K562 (cell line): Measurements from ENCODE around the gene NUP107. TPM values are rescaled to one million over a fixed set of nuclear protein-coding genes. Genes with fewer than 3 reads are reported as not detected.

ENCODE experiments used
- ATAC-seq: fragments of 200-7000 bp; cut with Tn5 transposase; 3 replicates; pipeline ENCODE4 v1.9.1; 2020; ENCODE audit warnings: moderate library complexity
- BruUV-seq: library from RNA; stranded (reverse); fragments of 400-500 nt; replicated peaks from 2 replicates; lab custom pipeline; 2021; lab: Mats Ljungman, UMichigan
- CTCF ChIA-PET: fragments of 300-600 bp; formaldehyde crosslinking; extraction: SDS; loops from one replicate; lab custom pipeline; 2021; ENCODE audit warnings: low intra/inter-chr PET ratio; lab: Yijun Ruan, JAX
- POLR2A ChIA-PET: fragments of 300-600, 350-650 bp; sonication (Branson Sonifier 250); formaldehyde crosslinking; extraction: SDS; loops from one replicate; lab custom pipeline; 2021; ENCODE audit warnings: antibody characterized with exemption, inconsistent platforms; lab: Yijun Ruan, JAX
- DNase-seq, 4 experiments: peaks; one replicate each; pipeline versions ENCODE4 v3.0.0 to v3.0.0-alpha.2; 2011 to 2018; ENCODE audit warnings: low spot score in 3 of 4, mixed read lengths in 3 of 4; ENCODE audit errors: extremely low read depth in 1 of 4
- FAIRE-seq: peaks from 2 replicates; lab custom pipeline; 2011; peaks lifted over from hg19 to GRCh38; lab: Jason Lieb, UNC
- H2AFZ ChIP-seq: 2 replicates; pipeline ENCODE4 v1.6.0; 2011; ENCODE audit warnings: low read depth, low read length, control low read depth, inconsistent platforms
- H3K27ac ChIP-seq: fragments of 200-600 bp; 3 replicates; pipeline ENCODE4 v1.8.0; 2011; ENCODE audit warnings: low read depth, mild to moderate bottlenecking, control low read depth, inconsistent platforms, low read length, moderate library complexity, mixed read lengths; ENCODE audit errors: extremely low read depth
- H3K27me3 ChIP-seq, 2 experiments: fragments of 300-600 bp in 1 of 2; 2 replicates in 1 of 2; 3 replicates in 1 of 2; pipeline versions ENCODE4 v1.6.0 to v1.8.0; 2011; ENCODE audit warnings: inconsistent platforms in 2 of 2, low read length in 2 of 2, mild to moderate bottlenecking in 1 of 2, mixed read lengths in 1 of 2, moderate library complexity in 1 of 2; ENCODE audit not compliant: control insufficient read depth in 2 of 2, insufficient read depth in 2 of 2
- H3K36me3 ChIP-seq: fragments of 300-600 bp; 3 replicates; pipeline ENCODE4 v1.8.0; 2011; ENCODE audit warnings: mild to moderate bottlenecking, low read length, inconsistent platforms; ENCODE audit not compliant: control insufficient read depth, insufficient read depth
- H3K4me1 ChIP-seq, 2 experiments: fragments of 200-600 bp in 1 of 2; replicated peaks in 1 of 2; 2 replicates in 1 of 2; 3 replicates in 1 of 2; pipeline versions ENCODE4 v1.5.1 to v1.8.0; 2011; ENCODE audit warnings: inconsistent platforms in 2 of 2, low read length in 2 of 2, mild to moderate bottlenecking in 1 of 2, mixed read lengths in 1 of 2, moderate library complexity in 1 of 2; ENCODE audit not compliant: control insufficient read depth in 2 of 2, insufficient read depth in 2 of 2
- H3K4me2 ChIP-seq: 2 replicates; pipeline ENCODE4 v1.6.1; 2011; ENCODE audit warnings: low read length, control low read depth, inconsistent platforms, mixed read lengths; ENCODE audit not compliant: insufficient read depth
- H3K4me3 ChIP-seq: fragments of 200-600 bp; sonication (generic), shearing (Covaris generic); 2 replicates; pipeline ENCODE4 v1.5.1; 2016; ENCODE audit warnings: control low read depth, inconsistent platforms
- H3K79me2 ChIP-seq: fragments of 200-600 bp; 3 replicates; pipeline ENCODE4 v1.8.0; 2011; ENCODE audit warnings: low read length, inconsistent platforms; ENCODE audit not compliant: control insufficient read depth, insufficient read depth
- H3K9ac ChIP-seq, 2 experiments: 2 replicates each; pipeline versions ENCODE4 v1.6.0 to v1.6.1; 2011; ENCODE audit warnings: low read depth in 2 of 2, low read length in 2 of 2, control low read depth in 1 of 2, inconsistent platforms in 1 of 2, mild to moderate bottlenecking in 1 of 2, mixed read lengths in 1 of 2; ENCODE audit not compliant: insufficient read depth in 1 of 2
- H3K9me1 ChIP-seq: one replicate; pipeline ENCODE4 v1.6.0; 2011; ENCODE audit warnings: inconsistent platforms, mild to moderate bottlenecking, low read length, moderate library complexity; ENCODE audit not compliant: control insufficient read depth, insufficient read depth
- H3K9me3 ChIP-seq: replicated peaks from 2 replicates; pipeline ENCODE4 v1.5.1; 2011; ENCODE audit warnings: low read depth, low read length, inconsistent platforms; ENCODE audit not compliant: control insufficient read depth, insufficient read depth
- H4K20me1 ChIP-seq: replicated peaks from 2 replicates; pipeline ENCODE4 v1.6.1; 2011; ENCODE audit warnings: low read length, inconsistent platforms, mixed read lengths; ENCODE audit not compliant: control insufficient read depth, insufficient read depth
- CCNT2 ChIP-seq: IDR thresholded peaks from 2 replicates; pipeline ENCODE4 v1.6.1; 2011; ENCODE audit warnings: borderline replicate concordance, low read depth, mild to moderate bottlenecking, moderate library complexity, mixed read lengths, low read length; ENCODE audit not compliant: insufficient read length; ENCODE audit errors: extremely low read depth
- KAT2B ChIP-seq: IDR thresholded peaks from one replicate; pipeline ENCODE4 v1.6.1; 2012; ENCODE audit warnings: low read depth, mild to moderate bottlenecking, control low read depth, inconsistent platforms, low read length, moderate library complexity
- MYBL2 ChIP-seq, 2 experiments: fragments of 450-650 bp in 1 of 2; sonication (generic) in 1 of 2; formaldehyde crosslinking in 1 of 2; IDR thresholded peaks; 2 replicates each; pipeline versions ENCODE4 v1.6.1 to v1.8.1; 2017 to 2022; ENCODE audit warnings: borderline replicate concordance in 1 of 2, inconsistent platforms in 1 of 2, low read depth in 1 of 2, mild to moderate bottlenecking in 1 of 2, missing genetic modification reagents in 1 of 2, moderate library complexity in 1 of 2
- PRPF4 ChIP-seq: fragments of 200-400 bp; formaldehyde crosslinking; IDR thresholded peaks from one replicate; pipeline ENCODE4 v1.6.1; 2017; ENCODE audit warnings: low read length, low read depth, mild to moderate bottlenecking; ENCODE audit not compliant: insufficient read depth, poor library complexity, severe bottlenecking
- SRF ChIP-seq, 2 experiments: fragments of 250-450, 450-650 bp in 1 of 2; sonication (Bioruptor Pico) in 1 of 2; sonication (generic) in 1 of 2; formaldehyde crosslinking; IDR thresholded peaks; 2 replicates each; pipeline versions ENCODE4 v1.5.0 to v1.5.1; 2020 to 2022; ENCODE audit warnings: mild to moderate bottlenecking in 1 of 2, missing genetic modification reagents in 1 of 2
- ZNF12 ChIP-seq: sonication (generic); formaldehyde crosslinking; IDR thresholded peaks from 2 replicates; pipeline ENCODE4 v1.4.0; 2020; ENCODE audit warnings: mild to moderate bottlenecking, missing genetic modification reagents
- ZNF143 ChIP-seq: sonication (generic); formaldehyde crosslinking; IDR thresholded peaks from 2 replicates; pipeline ENCODE4 v1.9.0; 2022; ENCODE audit warnings: mild to moderate bottlenecking, missing genetic modification reagents
- ZNF212 ChIP-seq: fragments of 450-650 bp; formaldehyde crosslinking; IDR thresholded peaks from 2 replicates; pipeline ENCODE4 v1.4.0; 2020; ENCODE audit warnings: mild to moderate bottlenecking
- WGBS: fragments of 100-300 bp; shearing (Covaris generic); methylation state at CpG from one replicate; pipeline ENCODE4 v1.1.6; 2016; ENCODE audit warnings: low coverage, mixed read lengths; ENCODE audit not compliant: insufficient coverage; ENCODE audit errors: missing lambda C conversion rate; 5-methylcytosine and 5-hydroxymethylcytosine counted together
- in situ Hi-C: fragments of 300-500 bp; cut with MboI; formaldehyde crosslinking; loops from 4 replicates; pipeline ENCODE4 v1.15.0; 2018; ENCODE audit warnings: inconsistent platforms, mixed read lengths
- intact Hi-C: fragments of 100-400 bp; cut with micrococcal nuclease; formaldehyde crosslinking; loops from 2 replicates; pipeline ENCODE4 v1.14.2; 2022
- polyA plus RNA-seq, 8 experiments: library from polyadenylated mRNA; depleted of rRNA in 4 of 8; stranded (reverse) in 5 of 8; unstranded in 3 of 8; fragments of >200 nt; fragmentation: Nextera tagmentation in 2 of 8; fragmentation: Illumina TruSeq in 1 of 8; extraction: Ambion mirVana in 2 of 8; extraction: Trizol in 1 of 8; gene quantifications; 2 replicates each; pipeline versions ENCODE4 v1.2.1 to v1.2.3, GENCODE V29; 2011 to 2014; ENCODE audit warnings: inconsistent platforms in 1 of 8, missing spikeins in 1 of 8
- total RNA-seq, 7 experiments: library from RNA; depleted of rRNA in 6 of 7; stranded (reverse); fragments of >200 nt in 6 of 7; fragmentation: Illumina TruSeq in 2 of 7; extraction: Trizol in 2 of 7; gene quantifications; 2 replicates each; pipeline versions ENCODE4 v1.2.1 to v1.2.3, GENCODE V29; 2011 to 2021; ENCODE audit warnings: low replicate concordance in 1 of 7
- TF ChIP-seq, protein P1 (sequence below): sonication (generic); formaldehyde crosslinking; IDR thresholded peaks from 2 replicates; pipeline ENCODE4 v1.5.0; 2020; ENCODE audit warnings: missing genetic modification reagents
- TF ChIP-seq, protein P2 (sequence below): fragments of 450-650 bp; IDR thresholded peaks from 2 replicates; pipeline ENCODE4 v1.6.1; 2016

The NUP107 gene
- total and polyA plus RNA-seq, 9 of the 15 experiments (the other 6 are each of a cell fraction or from before 2014, with no cell fraction given), result 129 to 277 (median 199) TPM

DNA sequence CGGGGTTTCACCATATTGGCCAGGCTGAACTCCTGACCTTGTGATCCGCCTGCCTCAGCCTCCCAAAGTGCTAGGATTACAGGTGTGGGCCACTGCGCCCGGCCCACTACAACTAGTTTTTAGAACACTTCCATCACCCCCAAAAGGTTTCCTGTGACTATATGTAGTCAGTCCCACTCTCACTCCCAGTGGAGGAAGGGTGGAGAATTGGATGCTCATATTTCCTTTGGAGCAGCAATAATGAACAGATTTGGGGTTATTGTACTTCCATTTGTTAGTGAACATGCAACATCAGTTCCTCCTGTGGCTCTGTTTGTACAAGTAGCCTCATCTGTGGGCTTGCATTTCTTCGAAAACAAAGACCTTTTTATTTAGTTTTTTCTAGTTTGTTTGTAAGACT, 40.3 kb upstream of the NUP107 start:
- no peaks in the 10 kb centered on the region for H3K9me1 ChIP-seq
- intact Hi-C loops (no loop called here), in situ Hi-C loops (no loop called here)
- no peak overlapping the region for H3K4me2 ChIP-seq
- no TSS peak for BruUV-seq
- CTCF ChIA-PET, result no interaction called here
- H3K79me2 ChIP-seq, result peaks cover 93% of the 10 kb centered on the region
- no peaks in the 10 kb centered on the region for H3K9me3 ChIP-seq
- no peaks in the 10 kb centered on the region for H3K27me3 ChIP-seq
- no peak overlapping the region for H2AFZ ChIP-seq
- no peak overlapping the region for H3K27ac ChIP-seq
- POLR2A ChIA-PET, result interaction anchor here (0.6 to 1.1 kb wide), 2 partner anchors 13 to 60 kb away, joined by 3 read pairs; no protein-coding TSS in a partner anchor
- ATAC-seq (no peak), DNase-seq (no peak), FAIRE-seq (no peak)
- no peak overlapping the region for H3K9ac ChIP-seq
- H3K4me1 ChIP-seq, result no peaks in the 10 kb centered on the region
- TF ChIP-seq PRPF4 (no peak), KAT2B (no peak), ZNF143 (no peak), CCNT2 (no peak)
- H3K4me3 ChIP-seq, result no peak overlapping the region
- peaks cover 12% of the 10 kb centered on the region; the same call in 1 of the 2 replicates for H4K20me1 ChIP-seq
- WGBS, result 95% methylated on average over 5 of the region's 5 CpGs
- peaks cover 58% of the 10 kb centered on the region for H3K36me3 ChIP-seq

DNA sequence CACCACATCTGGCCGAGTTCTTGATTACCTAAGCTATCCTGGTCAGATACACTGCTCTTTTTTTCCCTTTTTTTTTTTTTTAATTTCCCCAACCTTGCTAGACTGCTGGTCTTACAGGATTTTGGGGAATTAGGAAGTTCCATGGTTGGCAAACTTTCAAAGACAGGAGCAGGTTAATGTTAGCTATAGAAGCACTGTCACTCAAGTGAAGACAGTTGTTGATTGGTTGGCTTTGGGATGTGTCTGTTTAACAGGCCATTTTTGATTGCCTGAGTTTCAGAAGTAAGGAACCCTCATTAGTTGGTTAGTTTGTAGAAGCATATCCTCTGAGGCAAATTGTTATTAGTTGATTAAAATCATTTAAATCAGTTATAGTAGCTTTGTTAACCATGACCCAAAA, 39.3 kb upstream of the NUP107 start:
- peaks cover 12% of the 10 kb centered on the region; the same call in 1 of the 2 replicates for H4K20me1 ChIP-seq
- H3K4me3 ChIP-seq, result no peak overlapping the region
- H3K27ac ChIP-seq, result no peak overlapping the region
- H3K9me1 ChIP-seq, result no peaks in the 10 kb centered on the region
- ChIA-PET CTCF (no interaction called here), POLR2A (interaction anchor here (0.6 kb wide), 2 partner anchors 22 to 91 kb away, joined by 3 read pairs; no protein-coding TSS in a partner anchor)
- intact Hi-C loops, result no loop called here
- H3K9me3 ChIP-seq, result no peaks in the 10 kb centered on the region
- H3K27me3 ChIP-seq, result no peaks in the 10 kb centered on the region
- TF ChIP-seq ZNF212 (CRISPR knock-in tag) (no peak), ZNF12 (CRISPR knock-in tag) (no peak), MYBL2 (IDR thresholded peaks at IDR 0.05; ENCODE audit: low read depth) (no peak), MYBL2 (CRISPR knock-in tag; IDR thresholded peaks at IDR 0.05; ENCODE audit: borderline replicate concordance) (no peak), SRF (CRISPR knock-in tag; IDR thresholded peaks at IDR 0.05) (no peak)
- TF ChIP-seq, protein P1, sequence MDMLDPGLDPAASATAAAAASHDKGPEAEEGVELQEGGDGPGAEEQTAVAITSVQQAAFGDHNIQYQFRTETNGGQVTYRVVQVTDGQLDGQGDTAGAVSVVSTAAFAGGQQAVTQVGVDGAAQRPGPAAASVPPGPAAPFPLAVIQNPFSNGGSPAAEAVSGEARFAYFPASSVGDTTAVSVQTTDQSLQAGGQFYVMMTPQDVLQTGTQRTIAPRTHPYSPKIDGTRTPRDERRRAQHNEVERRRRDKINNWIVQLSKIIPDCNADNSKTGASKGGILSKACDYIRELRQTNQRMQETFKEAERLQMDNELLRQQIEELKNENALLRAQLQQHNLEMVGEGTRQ (CRISPR knock-in tag), result no peak
- TF ChIP-seq, protein P2, sequence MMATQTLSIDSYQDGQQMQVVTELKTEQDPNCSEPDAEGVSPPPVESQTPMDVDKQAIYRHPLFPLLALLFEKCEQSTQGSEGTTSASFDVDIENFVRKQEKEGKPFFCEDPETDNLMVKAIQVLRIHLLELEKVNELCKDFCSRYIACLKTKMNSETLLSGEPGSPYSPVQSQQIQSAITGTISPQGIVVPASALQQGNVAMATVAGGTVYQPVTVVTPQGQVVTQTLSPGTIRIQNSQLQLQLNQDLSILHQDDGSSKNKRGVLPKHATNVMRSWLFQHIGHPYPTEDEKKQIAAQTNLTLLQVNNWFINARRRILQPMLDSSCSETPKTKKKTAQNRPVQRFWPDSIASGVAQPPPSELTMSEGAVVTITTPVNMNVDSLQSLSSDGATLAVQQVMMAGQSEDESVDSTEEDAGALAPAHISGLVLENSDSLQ, result peak; percentile 78
- TF ChIP-seq, all 486 proteins: peak for 1
- no TSS peak for BruUV-seq
- H3K4me2 ChIP-seq, result no peak overlapping the region
- H3K9ac ChIP-seq, result no peak overlapping the region
- H2AFZ ChIP-seq, result no peak overlapping the region
- ATAC-seq (no peak), DNase-seq (no peak), FAIRE-seq (no peak)
- no peaks in the 10 kb centered on the region for H3K4me1 ChIP-seq
- in situ Hi-C loops, result no loop called here
- H3K79me2 ChIP-seq, result peaks cover 88% of the 10 kb centered on the region
- peaks cover 61% of the 10 kb centered on the region for H3K36me3 ChIP-seq
- 83% methylated on average over 1 of the region's 1 CpG for WGBS
